Stimulated activated CD8-positive, alpha-beta memory T cell treated with anti-CD3 and anti-CD28 coated beads, Interleukin-12 subunit alpha, Interleukin-12 subunit beta, amount 100 ng/mL, for 24 hours (primary cell): ENCODE measurements around the gene TRPM2.
"Not testable (repeated sequence)": the region's sequence is repeated elsewhere in the genome, so short reads cannot be mapped to it uniquely, and the experiment has no call there.

ENCODE experiments used
- DNase-seq: peaks from one replicate; pipeline ENCODE4 v3.0.0-alpha.2; 2020; ENCODE audit errors: extremely low read depth

Gene TRPM2

GRCh38 chr21:44397431-44398031, 44.1 kb downstream of the TRPM2 start:
- DNase-seq: no peak

- no peak for DNase-seq
Observed at GRCh38 chr21:44398499-44398898, 45.1 kb downstream of the TRPM2 start.

- DNase-seq: no peak
Observed at GRCh38 chr21:44399151-44399954, 45.9 kb downstream of the TRPM2 start.

- no peak for DNase-seq
Observed at GRCh38 chr21:44399955-44400790, 46.8 kb downstream of the TRPM2 start.

GRCh38 chr21:44400791-44401385, 47.5 kb downstream of the TRPM2 start:
- DNase-seq: no peak

GRCh38 chr21:44401386-44402160, 48.2 kb downstream of the TRPM2 start:
- no peak for DNase-seq

GRCh38 chr21:44402323-44403105, 49.1 kb downstream of the TRPM2 start:
- DNase-seq: no peak

GRCh38 chr21:44403106-44404020, 49.9 kb downstream of the TRPM2 start:
- no peak for DNase-seq

- DNase-seq: not testable (repeated sequence)
Observed at GRCh38 chr21:44404482-44404881, 51.1 kb downstream of the TRPM2 start.

GRCh38 chr21:44405091-44405947, 51.9 kb downstream of the TRPM2 start:
- DNase-seq: no peak

- DNase-seq: no peak
Observed at GRCh38 chr21:44405948-44406872, 52.8 kb downstream of the TRPM2 start.

- no peak for DNase-seq
Observed at GRCh38 chr21:44406953-44407352, 53.5 kb downstream of the TRPM2 start.

GRCh38 chr21:44407493-44407892, 54.1 kb downstream of the TRPM2 start:
- DNase-seq: peak; percentile 17

- DNase-seq: no peak
Observed at GRCh38 chr21:44408226-44408625, 54.8 kb downstream of the TRPM2 start.

- no peak for DNase-seq
Observed at GRCh38 chr21:44413566-44414290, 60.3 kb downstream of the TRPM2 start.

GRCh38 chr21:44414291-44415072, 61.1 kb downstream of the TRPM2 start:
- DNase-seq: no peak
